ENCODE measurements around the gene PHB1.

The PHB1 gene

DNA sequence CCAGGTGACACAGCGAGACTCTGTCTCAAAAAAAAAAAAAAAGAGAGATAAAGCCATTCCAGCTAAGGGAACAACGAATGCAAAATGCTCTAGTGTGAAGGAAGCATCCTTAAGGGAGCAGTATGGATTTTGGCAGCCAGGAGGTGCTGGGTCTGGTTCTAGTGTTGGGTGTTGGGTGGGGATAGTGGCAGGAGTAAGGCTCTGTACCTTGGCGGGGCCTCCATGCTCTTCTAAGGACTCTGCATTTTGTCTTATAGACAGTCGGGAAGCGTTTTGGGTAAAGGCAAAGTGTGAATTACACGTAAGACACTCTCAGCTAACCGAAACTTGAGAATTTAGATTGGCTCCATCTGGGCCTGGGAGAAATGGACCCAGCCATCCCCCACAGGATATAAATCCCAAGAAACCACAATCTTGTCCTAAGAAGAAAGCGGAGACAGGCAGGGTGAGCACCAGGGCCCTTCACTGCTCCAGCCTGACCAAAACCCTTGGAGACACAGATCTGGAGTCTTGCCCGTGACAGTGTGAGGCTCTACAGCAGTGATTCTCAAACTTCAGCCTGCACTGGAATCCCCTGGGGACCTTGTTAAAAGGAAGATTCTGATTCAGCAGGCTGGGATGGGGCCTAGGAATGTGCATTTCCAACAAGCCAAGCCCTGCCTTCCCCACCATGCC, 33.1 kb upstream of the PHB1 start:
- no peak overlapping the region for H3K27ac ChIP-seq
- TF ChIP-seq ZFX (IDR thresholded peaks at IDR 0.05): no peak
- no peak for TF ChIP-seq CTCF (conservative IDR thresholded peaks at IDR 0.05)

- TF ChIP-seq CTCF (conservative IDR thresholded peaks at IDR 0.05): no peak
- TF ChIP-seq ZFX (IDR thresholded peaks at IDR 0.05): no peak
- no peak overlapping the region for H3K27ac ChIP-seq
Observed at GRCh38 chr17:49445591-49445990, 30.9 kb upstream of the PHB1 start.

- no peak overlapping the region for H3K27ac ChIP-seq
- TF ChIP-seq ZFX (IDR thresholded peaks at IDR 0.05) (no peak), CTCF (conservative IDR thresholded peaks at IDR 0.05) (no peak)
Observed at GRCh38 chr17:49444384-49444783, 29.7 kb upstream of the PHB1 start.

DNA sequence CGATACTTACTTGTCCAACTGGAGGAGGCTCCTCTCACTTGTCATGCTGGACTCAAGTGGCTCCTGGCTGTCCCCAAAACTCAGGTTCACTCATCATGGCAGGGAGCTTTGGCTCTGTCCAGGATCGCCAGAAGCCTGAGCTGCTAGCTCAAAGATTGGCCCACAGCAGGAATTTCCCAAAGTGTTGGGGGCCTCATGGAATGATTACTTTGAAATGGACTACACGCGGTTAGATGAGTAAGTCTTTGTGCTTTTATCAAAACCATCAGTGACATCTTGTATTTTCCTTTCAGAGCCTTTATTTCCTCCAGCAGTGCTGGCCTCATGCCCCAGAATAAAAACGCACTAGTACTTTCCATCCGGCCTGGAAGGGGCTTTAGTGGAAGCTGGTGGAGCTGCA, 29.2 kb upstream of the PHB1 start:
- H3K27ac ChIP-seq: no peak overlapping the region
- TF ChIP-seq ZFX (IDR thresholded peaks at IDR 0.05) (no peak), CTCF (conservative IDR thresholded peaks at IDR 0.05) (no peak)

- no peak overlapping the region for H3K27ac ChIP-seq
- no peak for TF ChIP-seq CTCF (conservative IDR thresholded peaks at IDR 0.05)
- TF ChIP-seq ZFX (IDR thresholded peaks at IDR 0.05): no peak
Observed at GRCh38 chr17:49442041-49442440, 27.4 kb upstream of the PHB1 start.

- TF ChIP-seq CTCF (conservative IDR thresholded peaks at IDR 0.05): no peak
- TF ChIP-seq ZFX (IDR thresholded peaks at IDR 0.05): no peak
- no peak overlapping the region for H3K27ac ChIP-seq
Observed at GRCh38 chr17:49441578-49441977, 26.9 kb upstream of the PHB1 start.

GRCh38 chr17:49440581-49440980, 25.9 kb upstream of the PHB1 start:
- H3K27ac ChIP-seq: no peak overlapping the region
- TF ChIP-seq CTCF (conservative IDR thresholded peaks at IDR 0.05) (no peak), ZFX (IDR thresholded peaks at IDR 0.05) (no peak)

All from C4-2B (cell line).